Panc1 (cell line): ENCODE measurements around the gene ARHGAP25.

Source experiments
- CTCF ChIP-seq: fragments of 450-650 bp; IDR thresholded peaks from 2 replicates; pipeline ENCODE4 v1.5.1; 2017; ENCODE audit warnings: mild to moderate bottlenecking
- POLR2AphosphoS5 ChIP-seq: IDR thresholded peaks from 2 replicates; pipeline ENCODE4 v1.6.1; 2012; ENCODE audit warnings: mild to moderate bottlenecking, low read depth, low read length, moderate library complexity

GRCh38 chr2:68784188-68784587 lies 49.6 kb downstream of the ARHGAP25 start:
- no peak for TF ChIP-seq POLR2AphosphoS5
- TF ChIP-seq CTCF, result no peak
